Measurements from ENCODE around the gene PTEN.
"Not testable (repeated sequence)": the region's sequence is repeated elsewhere in the genome, so short reads cannot be mapped to it uniquely, and the experiment has no call there.

PTEN gene

GRCh38 chr10:87850742-87851205 is 12.7 kb upstream of the PTEN start:
- no peaks in the 10 kb centered on the region for H3K9me2 ChIP-seq (replicated peaks; ENCODE audit: insufficient read depth, low read length)
- no peaks in the 10 kb centered on the region for H3K36me3 ChIP-seq (ENCODE audit: low read length)
- H3K9me3 ChIP-seq (ENCODE audit: insufficient read depth, low read length) = no peaks in the 10 kb centered on the region
- H3K27ac ChIP-seq (ENCODE audit: low read depth, low read length) = no peak overlapping the region
- H3K79me2 ChIP-seq (ENCODE audit: insufficient read depth, low read length) = no peaks in the 10 kb centered on the region
- peak overlapping the region; percentile 9 for H3K4me2 ChIP-seq (ENCODE audit: low read depth, low read length, poor library complexity, severe bottlenecking)
- H2AFZ ChIP-seq (ENCODE audit: low read depth, low read length, severe bottlenecking) = peak overlapping the region; percentile 55
- H3K9ac ChIP-seq (ENCODE audit: low read length) = peak overlapping the region; percentile 8; the same call in 1 of the 2 replicates
- no peak overlapping the region for H3K4me3 ChIP-seq (ENCODE audit: insufficient read depth, low read length, poor library complexity, severe bottlenecking)
- TF ChIP-seq CTCF (IDR thresholded peaks at IDR 0.05; ENCODE audit: insufficient read depth, low read length, poor library complexity, severe bottlenecking) (peak; percentile 44), EZH2phosphoT487 (conservative IDR thresholded peaks at IDR 0.05; ENCODE audit: low read length) (no peak)
- no peaks in the 10 kb centered on the region for H4K20me1 ChIP-seq (ENCODE audit: low read depth, low read length)
- no peaks in the 10 kb centered on the region for H3K27me3 ChIP-seq (ENCODE audit: low read length)
- H3F3A ChIP-seq (ENCODE audit: insufficient read depth) = no peaks in the 10 kb centered on the region

- Histone ChIP-seq H3K9me2 (replicated peaks; ENCODE audit: insufficient read depth, low read length) (no peaks in the 10 kb centered on the region), H3K9ac (ENCODE audit: low read length) (no peak overlapping the region), H3K27ac (ENCODE audit: low read depth, low read length) (no peak overlapping the region), H3F3A (ENCODE audit: insufficient read depth) (no peaks in the 10 kb centered on the region), H3K27me3 (ENCODE audit: low read length) (no peaks in the 10 kb centered on the region), H3K4me2 (ENCODE audit: low read depth, low read length, poor library complexity, severe bottlenecking) (no peak overlapping the region), H3K36me3 (ENCODE audit: low read length) (no peaks in the 10 kb centered on the region), H3K4me3 (ENCODE audit: insufficient read depth, low read length, poor library complexity, severe bottlenecking) (no peak overlapping the region), H2AFZ (ENCODE audit: low read depth, low read length, severe bottlenecking) (no peak overlapping the region), H3K9me3 (ENCODE audit: insufficient read depth, low read length) (no peaks in the 10 kb centered on the region), H4K20me1 (ENCODE audit: low read depth, low read length) (no peaks in the 10 kb centered on the region), H3K79me2 (ENCODE audit: insufficient read depth, low read length) (no peaks in the 10 kb centered on the region)
- no peak for TF ChIP-seq CTCF (IDR thresholded peaks at IDR 0.05; ENCODE audit: insufficient read depth, low read length, poor library complexity, severe bottlenecking)
- TF ChIP-seq EZH2phosphoT487 (conservative IDR thresholded peaks at IDR 0.05; ENCODE audit: low read length) = no peak
Observed at GRCh38 chr10:87852089-87852488, 11.3 kb upstream of the PTEN start.

- not testable (repeated sequence) for H3K4me2 ChIP-seq (ENCODE audit: low read depth, low read length, poor library complexity, severe bottlenecking); H3K27me3 ChIP-seq (ENCODE audit: low read length); H3K9me3 ChIP-seq (ENCODE audit: insufficient read depth, low read length); H2AFZ ChIP-seq (ENCODE audit: low read depth, low read length, severe bottlenecking); H3K36me3 ChIP-seq (ENCODE audit: low read length); H4K20me1 ChIP-seq (ENCODE audit: low read depth, low read length); H3K9ac ChIP-seq (ENCODE audit: low read length); H3K4me3 ChIP-seq (ENCODE audit: insufficient read depth, low read length, poor library complexity, severe bottlenecking); H3K9me2 ChIP-seq (replicated peaks; ENCODE audit: insufficient read depth, low read length); H3K27ac ChIP-seq (ENCODE audit: low read depth, low read length); H3F3A ChIP-seq (ENCODE audit: insufficient read depth); H3K79me2 ChIP-seq (ENCODE audit: insufficient read depth, low read length)
Observed at GRCh38 chr10:87855247-87855646, 8.2 kb upstream of the PTEN start.

GRCh38 chr10:87855665-87856064 is 7.8 kb upstream of the PTEN start:
- not testable (repeated sequence) for H4K20me1 ChIP-seq (ENCODE audit: low read depth, low read length); H3K4me2 ChIP-seq (ENCODE audit: low read depth, low read length, poor library complexity, severe bottlenecking); H3K27me3 ChIP-seq (ENCODE audit: low read length); H2AFZ ChIP-seq (ENCODE audit: low read depth, low read length, severe bottlenecking); H3K36me3 ChIP-seq (ENCODE audit: low read length); H3K79me2 ChIP-seq (ENCODE audit: insufficient read depth, low read length); H3K4me3 ChIP-seq (ENCODE audit: insufficient read depth, low read length, poor library complexity, severe bottlenecking); H3K9me2 ChIP-seq (replicated peaks; ENCODE audit: insufficient read depth, low read length); H3F3A ChIP-seq (ENCODE audit: insufficient read depth); H3K9me3 ChIP-seq (ENCODE audit: insufficient read depth, low read length); H3K27ac ChIP-seq (ENCODE audit: low read depth, low read length); H3K9ac ChIP-seq (ENCODE audit: low read length)

Data from SU-DHL-6 (cell line).